ENCODE results near the gene GFM2.
A peak's percentile ranks its signal among the peaks of the same experiment; 100 is the strongest.
"Not testable (repeated sequence)": the region's sequence is repeated elsewhere in the genome, so short reads cannot be mapped to it uniquely, and the experiment has no call there.

GFM2 gene

DNA sequence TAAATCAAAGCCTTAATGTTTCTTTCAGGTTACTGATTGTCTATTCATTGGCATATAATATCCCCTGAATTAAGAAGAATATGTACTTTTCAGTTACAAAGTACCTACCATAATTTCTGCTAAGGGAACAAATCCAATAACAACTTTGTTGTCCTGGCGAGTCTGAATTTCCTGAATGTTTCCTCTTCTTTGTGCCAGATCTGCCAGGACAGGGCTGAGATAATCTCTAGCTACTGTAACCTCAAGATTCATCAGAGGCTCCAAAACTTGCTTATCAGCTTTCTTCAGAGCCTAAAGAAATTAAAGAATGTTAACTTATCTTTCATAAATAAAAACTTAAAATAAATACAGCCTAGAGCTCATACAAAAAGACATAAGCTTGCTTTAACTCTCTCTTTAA lies 44.6 kb downstream of the GFM2 start:
- DNase-seq (ENCODE audit: low read depth in 2 of 3, low spot score in 2 of 3), result no peak

GRCh38 chr5:74717596-74717995 lies 49.3 kb downstream of the GFM2 start:
- no peak for DNase-seq (ENCODE audit: low read depth in 2 of 3, low spot score in 2 of 3)

DNA sequence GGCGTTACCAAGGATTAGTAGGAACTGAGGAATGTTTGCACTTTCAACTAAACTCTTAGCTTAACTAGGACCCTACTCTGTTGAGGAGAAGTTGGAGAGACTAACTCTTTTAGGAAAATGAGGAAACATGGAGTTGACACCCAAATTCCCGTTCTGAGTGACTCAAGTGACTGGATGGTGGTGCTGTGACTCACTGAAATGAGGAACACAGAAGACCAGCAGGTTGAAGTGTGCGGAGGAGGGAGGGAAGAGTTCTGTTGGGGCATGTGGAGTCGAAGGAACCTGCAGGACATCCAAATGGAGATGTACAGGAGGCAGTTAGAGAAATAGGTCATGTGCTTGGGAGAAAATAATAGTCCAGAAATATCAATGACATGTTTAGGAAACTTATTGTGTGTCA lies 73.7 kb downstream of the GFM2 start:
- no peak for DNase-seq (ENCODE audit: low read depth in 2 of 3, low spot score in 2 of 3)

DNA sequence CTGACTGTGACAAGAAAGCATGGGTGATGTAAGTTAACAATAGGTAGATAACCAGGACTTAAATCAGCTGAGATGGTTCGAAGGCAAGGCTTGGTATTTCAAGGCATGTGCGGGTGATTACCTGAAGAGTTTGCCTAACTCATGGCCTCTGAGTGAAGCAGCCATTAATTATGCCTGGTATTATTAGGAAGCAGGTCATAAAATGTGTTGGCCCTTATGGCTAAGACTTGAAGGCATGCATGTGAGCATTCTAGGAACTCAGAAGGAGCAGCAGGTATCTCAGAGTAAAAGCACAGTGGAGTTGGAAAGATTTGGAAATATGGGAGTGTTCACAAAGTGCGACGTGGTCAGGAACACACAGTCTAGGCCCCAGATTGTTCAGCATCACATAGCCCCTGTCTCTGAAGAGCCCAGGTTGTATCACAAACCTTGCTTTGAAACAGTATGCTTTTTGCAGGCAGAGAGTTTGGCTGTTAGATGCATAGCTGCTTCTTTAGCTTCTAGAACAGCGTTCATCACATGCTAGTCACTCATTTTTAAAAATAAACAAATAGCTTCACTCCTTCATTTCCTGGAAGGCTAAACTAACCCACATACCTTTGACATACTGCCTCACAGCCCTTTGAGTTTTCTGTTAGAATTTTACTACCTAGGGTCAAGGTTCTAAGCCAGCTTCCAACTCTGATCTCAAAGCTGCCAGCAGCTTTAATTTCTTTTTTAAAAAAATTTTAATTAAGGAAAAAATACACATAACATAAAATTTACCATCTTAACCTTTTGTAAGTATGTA lies 79.8 kb downstream of the GFM2 start:
- DNase-seq (ENCODE audit: low read depth in 2 of 3, low spot score in 2 of 3), result no peak

GRCh38 chr5:74685979-74686631 lies 80.8 kb downstream of the GFM2 start:
- no peak for DNase-seq (ENCODE audit: low read depth in 2 of 3, low spot score in 2 of 3)

DNA sequence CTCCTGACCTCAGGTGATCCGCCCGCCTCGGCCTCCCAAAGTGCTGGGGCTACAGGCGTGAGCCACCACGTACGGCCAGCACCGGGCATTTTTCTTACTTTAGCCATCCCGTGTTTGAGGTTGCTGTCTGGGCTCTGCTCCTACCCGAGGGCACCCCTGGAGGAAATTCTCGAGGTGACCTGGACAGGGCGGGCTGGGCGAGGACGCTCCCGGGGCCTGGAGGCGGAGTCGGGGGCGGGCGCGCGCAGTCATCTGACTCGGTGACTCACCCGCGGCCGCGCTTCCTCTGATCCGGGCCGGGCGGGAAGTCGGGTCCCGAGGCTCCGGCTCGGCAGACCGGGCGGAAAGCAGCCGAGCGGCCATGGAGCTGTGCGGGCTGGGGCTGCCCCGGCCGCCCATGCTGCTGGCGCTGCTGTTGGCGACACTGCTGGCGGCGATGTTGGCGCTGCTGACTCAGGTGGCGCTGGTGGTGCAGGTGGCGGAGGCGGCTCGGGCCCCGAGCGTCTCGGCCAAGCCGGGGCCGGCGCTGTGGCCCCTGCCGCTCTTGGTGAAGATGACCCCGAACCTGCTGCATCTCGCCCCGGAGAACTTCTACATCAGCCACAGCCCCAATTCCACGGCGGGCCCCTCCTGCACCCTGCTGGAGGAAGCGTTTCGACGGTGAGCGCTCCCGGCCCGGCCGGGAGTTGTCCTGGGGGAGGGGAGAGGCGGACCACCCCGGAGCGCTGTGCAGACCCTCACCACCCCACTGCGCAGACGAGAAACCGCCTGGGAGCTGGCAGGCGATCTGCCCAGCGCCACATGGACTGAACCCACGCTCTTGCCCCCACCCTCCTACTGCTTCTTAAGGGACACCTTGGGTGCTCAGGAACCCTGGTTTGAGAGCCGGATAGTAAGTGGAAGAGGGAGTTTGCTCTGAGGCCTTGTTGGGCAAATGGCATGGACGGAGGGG lies 81.7 kb downstream of the GFM2 start, which contains the start of gene HEXB:
TSS of gene HEXB (plus strand) at position 334 of the 952 bp plus-strand sequence. CDS start at position 362, 28 bp downstream.
- peak; percentile 64 to 72 (median 67) for DNase-seq (ENCODE audit: low read depth in 2 of 3, low spot score in 2 of 3)

- DNase-seq (ENCODE audit: low read depth in 2 of 3, low spot score in 2 of 3), result no peak
Observed at GRCh38 chr5:74679966-74680365, 87.0 kb downstream of the GFM2 start.

DNA sequence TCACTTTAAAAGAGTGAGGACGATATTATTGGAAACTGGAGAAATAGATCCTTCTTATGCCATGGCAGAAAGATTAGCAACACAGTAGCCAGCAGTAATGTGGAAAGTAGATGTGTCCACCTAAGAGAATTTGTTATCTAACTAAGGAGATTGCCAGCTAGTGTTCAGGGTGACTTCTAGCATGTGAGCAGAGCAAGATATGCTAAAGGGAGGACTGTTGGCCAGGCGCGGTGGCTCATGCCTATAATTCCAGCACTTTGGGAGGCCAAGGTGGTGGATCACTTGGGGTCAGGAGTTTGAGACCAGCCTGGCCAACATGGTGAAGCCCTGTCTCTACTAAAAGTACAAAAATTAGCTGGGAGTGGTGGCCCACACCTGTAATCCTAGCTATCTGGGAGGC lies 87.6 kb downstream of the GFM2 start:
- DNase-seq (ENCODE audit: low read depth in 2 of 3, low spot score in 2 of 3), result not testable (repeated sequence)

DNA sequence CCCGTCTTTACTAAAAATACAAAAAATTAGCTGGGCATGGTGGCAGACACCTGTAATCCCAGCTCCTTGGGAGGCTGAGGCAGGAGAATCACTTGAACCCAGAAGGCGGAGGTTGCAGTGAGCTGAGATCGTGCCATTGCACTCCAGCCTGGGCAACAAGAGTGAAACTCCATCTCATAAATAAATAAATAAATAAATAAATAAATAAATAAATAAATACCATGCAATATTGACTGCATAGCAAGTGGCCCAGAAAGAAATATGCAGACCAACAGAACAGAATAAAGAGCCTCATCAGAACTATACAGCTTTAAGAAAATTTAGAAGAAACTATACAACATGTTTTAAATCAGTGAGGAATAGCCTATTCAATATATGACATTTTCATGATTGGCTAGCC lies 88.8 kb downstream of the GFM2 start:
- not testable (repeated sequence) for DNase-seq (ENCODE audit: low read depth in 2 of 3, low spot score in 2 of 3)

- not testable (repeated sequence) for DNase-seq (ENCODE audit: low read depth in 2 of 3, low spot score in 2 of 3)
Observed at GRCh38 chr5:74676466-74676865, 90.5 kb downstream of the GFM2 start.

GRCh38 chr5:74673011-74673790 lies 93.7 kb downstream of the GFM2 start:
- DNase-seq (ENCODE audit: low read depth in 2 of 3, low spot score in 2 of 3), result no peak

- DNase-seq (ENCODE audit: low read depth in 2 of 3, low spot score in 2 of 3), result no peak
Observed at GRCh38 chr5:74672215-74672877, 94.6 kb downstream of the GFM2 start.
